ENCODE measurements around the gene CSPG5. TPM values are rescaled to one million over a fixed set of nuclear protein-coding genes. Genes with fewer than 3 reads are reported as not detected.

Gene CSPG5
- total RNA-seq (2014; rRNA removed; shearing (Covaris generic)) = 0.17 and 0.26 TPM in 2 replicates
- polyA plus RNA-seq (2014; cell fraction: nucleus; rRNA removed) = 2.2 and 3.2 TPM in 2 replicates

- DNase-seq (ENCODE audit: extremely low read depth, low read depth) = no peak
Measured at GRCh38 chr3:47578691-47579632, at the start of gene CSPG5. Gene CSPG5, minus strand, starts transcription at chr3:47578865. Its CDS starts 172 bp downstream, at chr3:47578693.

GRCh38 chr3:47628426-47628825 lies 49.8 kb upstream of the CSPG5 start:
- DNase-seq (ENCODE audit: extremely low read depth, low read depth) = no peak

- no peak for DNase-seq (ENCODE audit: extremely low read depth, low read depth)
Measured at GRCh38 chr3:47622671-47623461, 44.2 kb upstream of the CSPG5 start.

- no peak for DNase-seq (ENCODE audit: extremely low read depth, low read depth)
Measured at GRCh38 chr3:47617086-47618010, 38.7 kb upstream of the CSPG5 start.

GRCh38 chr3:47614788-47615187 lies 36.1 kb upstream of the CSPG5 start:
- no peak for DNase-seq (ENCODE audit: extremely low read depth, low read depth)

- no peak for DNase-seq (ENCODE audit: extremely low read depth, low read depth)
Measured at GRCh38 chr3:47613722-47614121, 35.1 kb upstream of the CSPG5 start.

- no peak for DNase-seq (ENCODE audit: extremely low read depth, low read depth)
Measured at GRCh38 chr3:47612879-47613278, 34.2 kb upstream of the CSPG5 start.

GRCh38 chr3:47612178-47612577 lies 33.5 kb upstream of the CSPG5 start:
- no peak for DNase-seq (ENCODE audit: extremely low read depth, low read depth)

- DNase-seq (ENCODE audit: extremely low read depth, low read depth) = no peak
Measured at GRCh38 chr3:47611576-47611975, 32.9 kb upstream of the CSPG5 start.

- no peak for DNase-seq (ENCODE audit: extremely low read depth, low read depth)
Measured at GRCh38 chr3:47610583-47610982, 31.9 kb upstream of the CSPG5 start.

- no peak for DNase-seq (ENCODE audit: extremely low read depth, low read depth)
Measured at GRCh38 chr3:47607335-47607734, 28.7 kb upstream of the CSPG5 start.

- no peak for DNase-seq (ENCODE audit: extremely low read depth, low read depth)
Measured at GRCh38 chr3:47606165-47606564, 27.5 kb upstream of the CSPG5 start.

- no peak for DNase-seq (ENCODE audit: extremely low read depth, low read depth)
Measured at GRCh38 chr3:47605652-47606051, 27.0 kb upstream of the CSPG5 start.

GRCh38 chr3:47604145-47604544 lies 25.5 kb upstream of the CSPG5 start:
- DNase-seq (ENCODE audit: extremely low read depth, low read depth) = no peak

- no peak for DNase-seq (ENCODE audit: extremely low read depth, low read depth)
Measured at GRCh38 chr3:47603332-47603731, 24.7 kb upstream of the CSPG5 start.

GRCh38 chr3:47601281-47601680 lies 22.6 kb upstream of the CSPG5 start:
- DNase-seq (ENCODE audit: extremely low read depth, low read depth) = no peak

GRCh38 chr3:47594792-47595191 lies 16.1 kb upstream of the CSPG5 start:
- no peak for DNase-seq (ENCODE audit: extremely low read depth, low read depth)

GRCh38 chr3:47592066-47592795 lies 13.6 kb upstream of the CSPG5 start:
- DNase-seq (ENCODE audit: extremely low read depth, low read depth) = no peak

- DNase-seq (ENCODE audit: extremely low read depth, low read depth) = no peak
Measured at GRCh38 chr3:47590216-47590615, 11.6 kb upstream of the CSPG5 start.

GRCh38 chr3:47588587-47588986 lies 9.9 kb upstream of the CSPG5 start:
- no peak for DNase-seq (ENCODE audit: extremely low read depth, low read depth)

All from NCI-H460 (cell line).